Tibial nerve (tissue), 4 donors: Measurements from ENCODE around the gene DOCK2.

Experiments used
- CTCF ChIP-seq, 5 experiments: fragments of 200-600 bp in 3 of 5; fragments of 450-650 bp in 2 of 5; sonication (generic) in 3 of 5; IDR thresholded peaks; one replicate each; pipeline ENCODE4 v1.5.1; 2016 to 2019; ENCODE audit warnings: antibody characterized with exemption in 5 of 5, mild to moderate bottlenecking in 3 of 5, moderate library complexity in 2 of 5
- EP300 ChIP-seq, 2 donors: sonication (generic); formaldehyde crosslinking; IDR thresholded peaks; one replicate each; pipeline ENCODE4 v1.6.1; 2017; ENCODE audit warnings: antibody characterized with exemption in 2 of 2, mild to moderate bottlenecking in 1 of 2
- POLR2A ChIP-seq, 2 donors: fragments of 450-650 bp; IDR thresholded peaks; one replicate each; pipeline ENCODE4 v1.6.1; 2017; ENCODE audit warnings: antibody characterized with exemption in 2 of 2, mild to moderate bottlenecking in 2 of 2, moderate library complexity in 2 of 2

GRCh38 chr5:169817031-169817430, 180.0 kb downstream of the DOCK2 start:
- TF ChIP-seq CTCF (IDR thresholded peaks at IDR 0.05) = no peak
- TF ChIP-seq POLR2A (IDR thresholded peaks at IDR 0.05) = no peak
- no peak for TF ChIP-seq EP300 (IDR thresholded peaks at IDR 0.05)
